Activated CD8-positive, alpha-beta memory T cell treated with anti-CD3 and anti-CD28 coated beads, Interleukin-2, amount 10 ng/mL, durations not matched to agents 7 days and 5 days (primary cell): ENCODE measurements around the gene CCDC60. TPM values are rescaled to one million over a fixed set of nuclear protein-coding genes. Genes with fewer than 3 reads are reported as not detected.

Source experiments
- ATAC-seq: fragments of 150-1000 bp; cut with Tn5 transposase; one replicate; pipeline ENCODE4 v1.10.0; 2021; ENCODE audit warnings: moderate library complexity
- CTCF ChIA-PET: fragments of 350-600 bp; sonication (Branson Sonifier 250); formaldehyde crosslinking; loops from one replicate; lab custom pipeline; 2021; ENCODE audit warnings: antibody characterized with exemption; lab: Charles Lee
- DNase-seq: peaks from one replicate; pipeline ENCODE4 v3.0.0-alpha.2; 2020
- H3K27ac Mint-ChIP-seq: one replicate; pipeline ENCODE4 v1.8.0; 2021; ENCODE audit warnings: mild to moderate bottlenecking, mixed read lengths
- H3K27me3 Mint-ChIP-seq: one replicate; pipeline ENCODE4 v1.8.0; 2021; ENCODE audit warnings: mixed read lengths
- H3K36me3 Mint-ChIP-seq: one replicate; pipeline ENCODE4 v1.8.0; 2021; ENCODE audit warnings: mild to moderate bottlenecking, mixed read lengths
- H3K4me1 Mint-ChIP-seq: one replicate; pipeline ENCODE4 v1.8.0; 2021; ENCODE audit warnings: mixed read lengths
- H3K4me3 Mint-ChIP-seq: one replicate; pipeline ENCODE4 v1.8.0; 2021; ENCODE audit warnings: mild to moderate bottlenecking, moderate library complexity, mixed read lengths
- H3K9me3 Mint-ChIP-seq: one replicate; pipeline ENCODE4 v1.8.0; 2022; ENCODE audit warnings: low read depth, mixed read lengths
- total RNA-seq, 2 experiments: library from RNA; stranded (reverse); gene quantifications; one replicate each; pipeline ENCODE4 v1.2.3, GENCODE V29; 2021

Gene CCDC60
- total RNA-seq, 2 experiments from 2014 or later: not detected

DNA sequence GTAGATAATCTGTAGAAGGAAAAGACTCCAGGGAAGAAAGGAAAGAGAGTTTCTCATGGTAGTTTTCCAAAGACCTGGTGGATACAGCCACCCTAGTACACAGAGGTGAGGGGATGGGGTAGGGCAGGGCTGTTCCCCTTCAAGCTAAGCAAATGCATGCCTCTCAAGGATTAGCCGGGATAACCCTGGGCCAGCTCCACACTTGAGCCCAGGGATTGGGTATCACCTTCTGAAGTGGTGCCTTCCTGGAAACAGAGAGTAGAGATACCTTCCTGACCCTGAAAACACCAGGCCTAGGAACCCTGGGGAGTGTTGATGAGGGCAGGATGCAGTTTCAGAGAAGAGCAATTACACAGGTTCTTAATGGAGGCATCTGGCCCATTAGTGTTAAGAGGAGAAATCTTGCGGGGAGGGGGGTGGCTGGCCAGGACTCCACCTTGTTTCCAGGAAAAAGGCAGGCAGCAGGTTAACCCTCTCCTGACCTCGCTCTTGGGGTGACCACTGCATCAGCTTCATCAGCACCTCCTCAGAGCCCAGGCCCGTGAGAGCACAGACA is 152.1 kb downstream of the CCDC60 start:
- Mint-ChIP-seq H3K9me3 (no peaks in the 10 kb centered on the region), H3K36me3 (no peaks in the 10 kb centered on the region), H3K4me1 (no peaks in the 10 kb centered on the region), H3K4me3 (no peak overlapping the region), H3K27ac (no peak overlapping the region), H3K27me3 (peaks cover 2% of the 10 kb centered on the region)
- no peak for ATAC-seq
- DNase-seq: no peak
- CTCF ChIA-PET: no interaction called here

DNA sequence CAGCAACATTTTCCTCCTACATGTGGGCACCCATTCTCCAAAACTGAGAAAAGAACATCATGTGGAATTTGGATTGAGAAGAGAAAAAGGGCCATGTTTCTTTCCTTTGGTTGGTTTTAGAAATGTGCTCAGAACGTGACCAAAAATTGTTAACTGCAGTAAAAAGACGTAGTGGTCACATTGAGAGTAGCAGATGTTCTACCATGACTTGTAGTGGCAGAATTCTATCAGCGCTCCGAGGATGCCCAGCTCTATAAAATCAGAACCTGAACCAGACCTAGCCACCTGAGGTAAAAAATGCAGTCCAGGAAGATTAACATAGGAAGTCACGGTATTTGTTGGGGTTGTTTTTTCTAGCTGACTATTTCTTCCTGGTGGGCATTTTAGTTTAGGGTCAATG is 157.3 kb downstream of the CCDC60 start:
- Mint-ChIP-seq H3K36me3 (no peaks in the 10 kb centered on the region), H3K9me3 (no peaks in the 10 kb centered on the region), H3K4me1 (no peaks in the 10 kb centered on the region), H3K4me3 (no peak overlapping the region), H3K27ac (no peak overlapping the region), H3K27me3 (peaks cover 8% of the 10 kb centered on the region)
- DNase-seq (no peak), ATAC-seq (no peak)
- CTCF ChIA-PET: no interaction called here

DNA sequence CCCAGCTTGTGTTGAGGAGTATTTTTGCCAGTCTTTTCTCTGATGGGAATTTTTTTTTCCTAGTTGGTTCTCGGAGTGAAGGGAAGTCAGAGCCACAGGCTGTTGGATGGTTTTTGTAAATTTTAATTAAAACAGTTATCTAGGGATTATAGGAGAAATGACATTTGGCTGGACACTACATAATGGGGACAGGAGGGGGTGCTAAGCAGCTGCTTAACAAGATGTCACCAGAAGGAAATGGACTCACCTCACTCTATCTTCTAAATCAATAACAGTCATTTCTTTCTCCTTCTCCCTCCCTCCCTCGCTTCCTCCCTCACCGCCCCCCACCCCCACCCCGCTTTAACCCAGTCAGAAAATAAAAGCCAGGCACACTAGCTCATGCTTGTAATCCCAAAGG is 165.7 kb downstream of the CCDC60 start:
- ATAC-seq: no peak
- H3K4me1 Mint-ChIP-seq: no peaks in the 10 kb centered on the region
- H3K27me3 Mint-ChIP-seq: peaks cover 17% of the 10 kb centered on the region
- CTCF ChIA-PET: no interaction called here
- no peaks in the 10 kb centered on the region for H3K36me3 Mint-ChIP-seq
- H3K27ac Mint-ChIP-seq: no peak overlapping the region
- H3K4me3 Mint-ChIP-seq: no peak overlapping the region
- H3K9me3 Mint-ChIP-seq: no peaks in the 10 kb centered on the region
- DNase-seq: no peak

DNA sequence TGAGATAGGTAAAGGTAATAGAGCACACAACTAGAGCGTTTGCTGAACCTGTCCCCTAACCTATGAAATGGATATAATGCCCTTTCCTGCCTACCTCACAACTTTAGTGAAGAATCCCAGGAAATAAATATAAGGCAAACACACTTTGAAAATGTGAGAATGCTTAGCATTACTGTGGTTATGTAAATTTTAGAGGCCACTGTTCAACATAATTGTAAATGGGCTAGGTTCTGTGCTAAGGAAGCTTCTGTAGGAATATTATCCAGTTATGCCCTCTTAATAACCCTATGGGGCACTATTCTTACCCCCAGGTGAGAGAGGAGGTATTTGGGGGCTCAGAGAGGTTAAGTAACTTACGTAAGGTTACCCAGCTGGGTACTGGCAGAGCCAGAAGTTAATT is 166.5 kb downstream of the CCDC60 start:
- H3K4me1 Mint-ChIP-seq: no peaks in the 10 kb centered on the region
- ATAC-seq: no peak
- no peak for DNase-seq
- H3K4me3 Mint-ChIP-seq: no peak overlapping the region
- H3K9me3 Mint-ChIP-seq: no peaks in the 10 kb centered on the region
- H3K36me3 Mint-ChIP-seq: no peaks in the 10 kb centered on the region
- CTCF ChIA-PET: no interaction called here
- H3K27ac Mint-ChIP-seq: no peak overlapping the region
- peaks cover 17% of the 10 kb centered on the region for H3K27me3 Mint-ChIP-seq

DNA sequence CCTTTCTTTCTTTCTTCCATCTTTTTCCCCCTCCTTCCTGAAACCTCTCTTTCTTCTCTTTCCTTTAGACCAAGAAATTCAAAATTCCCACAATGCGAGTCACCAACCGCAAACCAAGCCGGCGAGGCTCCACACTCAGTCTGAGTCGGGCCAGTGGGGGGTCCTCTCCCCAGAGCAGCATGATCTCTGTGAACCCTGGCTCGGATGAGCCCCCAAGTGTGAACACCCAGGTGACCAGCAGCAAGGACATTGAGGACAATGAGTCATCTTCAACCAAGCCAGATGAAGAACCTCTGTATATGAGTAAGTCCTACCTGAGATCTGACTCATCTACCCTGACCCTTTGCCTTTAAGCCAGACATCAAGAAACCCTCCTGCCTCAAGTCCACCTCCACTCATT is 170.5 kb downstream of the CCDC60 start:
- no peaks in the 10 kb centered on the region for H3K9me3 Mint-ChIP-seq
- H3K4me3 Mint-ChIP-seq: no peak overlapping the region
- no peak for DNase-seq
- H3K27ac Mint-ChIP-seq: no peak overlapping the region
- no peaks in the 10 kb centered on the region for H3K27me3 Mint-ChIP-seq
- CTCF ChIA-PET: interaction anchor here (1.0 kb wide), 1 partner anchor 60 kb away, joined by 3 read pairs; no protein-coding TSS in a partner anchor
- H3K36me3 Mint-ChIP-seq: no peaks in the 10 kb centered on the region
- no peaks in the 10 kb centered on the region for H3K4me1 Mint-ChIP-seq
- no peak for ATAC-seq

DNA sequence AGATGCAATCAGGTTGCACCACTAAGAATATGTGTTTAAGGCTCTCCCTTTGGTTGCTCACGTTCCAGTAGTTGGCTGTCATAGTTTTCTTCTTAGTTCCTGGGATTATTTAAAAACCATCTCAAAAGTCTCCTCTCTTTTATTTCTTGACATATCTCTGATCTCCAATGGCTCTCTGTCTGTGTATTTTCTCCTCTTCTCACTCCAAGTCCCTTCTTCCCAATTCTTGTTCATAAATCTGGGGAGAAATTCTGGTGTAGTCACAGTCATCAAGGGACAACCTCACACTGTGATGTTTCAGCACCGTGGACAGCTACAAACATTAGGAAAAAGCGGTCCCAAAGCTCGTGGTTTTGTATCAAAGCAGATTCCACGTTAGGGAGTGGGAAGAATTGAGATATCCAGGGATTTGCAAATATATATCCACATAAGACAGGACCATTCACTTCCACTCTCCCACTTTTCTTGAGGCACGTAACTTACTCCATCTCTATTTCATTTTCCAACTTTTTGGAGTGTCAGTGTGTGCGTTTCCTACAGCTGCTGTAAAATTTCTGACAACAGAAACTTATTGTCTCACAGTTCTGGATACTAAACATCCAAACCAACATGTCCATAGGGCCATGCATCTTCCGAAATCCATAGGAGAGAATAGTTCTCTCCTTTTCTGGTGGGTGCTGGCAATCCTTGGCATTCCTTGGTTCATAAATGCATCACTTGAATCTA is 178.4 kb downstream of the CCDC60 start:
- ATAC-seq: no peak
- Mint-ChIP-seq H3K4me3 (no peak overlapping the region), H3K4me1 (no peaks in the 10 kb centered on the region), H3K27ac (no peak overlapping the region), H3K36me3 (no peaks in the 10 kb centered on the region), H3K9me3 (no peaks in the 10 kb centered on the region), H3K27me3 (no peaks in the 10 kb centered on the region)
- no peak for DNase-seq
- CTCF ChIA-PET: no interaction called here

DNA sequence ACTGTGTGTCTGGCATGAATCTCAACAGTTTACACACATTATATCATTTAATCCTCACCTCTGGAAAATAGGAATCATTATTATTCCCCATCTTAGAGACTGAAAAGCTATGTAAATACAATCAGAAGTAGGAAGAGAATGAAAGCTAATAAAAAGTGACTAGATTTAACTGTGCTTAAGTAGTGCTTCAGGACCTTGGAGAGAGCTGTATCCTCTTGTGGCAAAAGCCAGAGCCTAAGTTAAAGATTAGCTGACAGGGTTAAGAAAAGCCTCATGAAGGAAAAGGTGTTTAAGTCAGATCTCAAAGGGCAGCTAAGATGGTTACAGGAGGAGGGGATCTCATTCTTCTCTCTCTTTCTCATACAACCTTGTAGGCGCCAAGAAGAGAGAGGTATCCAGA is 193.7 kb downstream of the CCDC60 start:
- CTCF ChIA-PET: no interaction called here
- no peak for DNase-seq
- ATAC-seq: no peak
- no peak overlapping the region for H3K27ac Mint-ChIP-seq
- H3K9me3 Mint-ChIP-seq: no peaks in the 10 kb centered on the region
- H3K27me3 Mint-ChIP-seq: no peaks in the 10 kb centered on the region
- no peak overlapping the region for H3K4me3 Mint-ChIP-seq
- no peaks in the 10 kb centered on the region for H3K36me3 Mint-ChIP-seq
- H3K4me1 Mint-ChIP-seq: no peaks in the 10 kb centered on the region

DNA sequence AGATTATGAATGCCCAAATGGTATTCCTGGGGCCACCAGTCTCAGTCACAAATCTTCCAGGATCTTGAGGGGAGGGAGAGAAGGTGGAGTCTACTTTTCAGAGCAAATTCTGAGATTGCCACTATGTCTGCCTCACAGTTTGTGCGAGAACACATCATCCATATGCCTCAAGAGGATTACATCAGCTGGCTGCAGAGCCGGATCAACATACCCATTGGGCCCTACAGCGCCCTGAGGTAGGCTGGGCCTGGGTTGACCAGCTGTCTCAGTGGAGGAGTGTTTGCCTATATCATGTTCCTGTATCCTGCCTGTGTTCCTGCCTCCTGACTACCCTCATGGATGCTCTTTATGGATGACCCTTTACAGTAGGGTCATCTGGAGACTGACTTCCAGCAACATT is 205.9 kb downstream of the CCDC60 start:
- Mint-ChIP-seq H3K27ac (no peak overlapping the region), H3K27me3 (peaks cover 15% of the 10 kb centered on the region), H3K4me1 (no peaks in the 10 kb centered on the region), H3K9me3 (peaks cover 3% of the 10 kb centered on the region), H3K36me3 (no peaks in the 10 kb centered on the region), H3K4me3 (no peak overlapping the region)
- DNase-seq (no peak), ATAC-seq (no peak)
- CTCF ChIA-PET: interaction anchor here (1.6 kb wide), 1 partner anchor 96 kb away, joined by 6 read pairs; no protein-coding TSS in a partner anchor

DNA sequence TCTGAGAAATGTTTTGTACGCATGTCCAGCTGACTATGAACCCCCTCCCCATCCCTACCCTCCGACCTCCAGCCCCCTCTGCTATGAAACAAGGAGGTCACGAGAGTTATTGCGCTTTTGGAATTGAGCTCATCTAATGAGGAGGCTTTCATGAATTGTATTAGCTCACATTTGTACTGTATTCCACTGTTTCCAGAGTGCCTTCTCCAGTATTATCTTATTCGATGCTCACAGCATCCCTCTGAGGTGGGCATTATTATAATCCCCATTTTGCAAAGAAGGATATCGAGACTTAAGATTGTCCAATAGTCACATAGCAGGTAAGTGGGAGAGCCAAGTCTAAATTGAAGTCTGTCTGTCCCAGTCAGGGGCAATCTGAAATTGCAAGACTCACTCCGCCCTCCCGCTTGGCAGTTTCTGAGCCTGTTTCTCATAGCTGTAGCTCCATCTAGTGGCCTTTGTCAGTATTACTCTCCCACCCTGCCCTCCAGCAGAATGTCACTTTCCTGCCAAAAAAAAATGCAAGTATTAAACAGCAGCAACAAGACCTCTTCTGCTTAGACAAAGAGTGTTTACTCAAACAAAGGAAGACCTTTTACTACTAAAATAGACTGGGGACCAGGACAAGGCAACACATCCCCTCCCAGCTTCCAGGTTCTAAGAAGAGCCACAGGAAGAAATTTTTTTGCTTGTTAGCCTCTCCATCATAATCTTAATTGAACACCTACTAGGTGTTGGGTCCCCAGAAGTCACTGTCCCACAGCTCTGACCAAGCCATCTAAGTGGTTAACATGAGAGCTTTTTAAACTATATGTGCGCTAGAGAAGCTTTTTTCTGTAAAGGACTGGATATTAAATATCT is 210.5 kb downstream of the CCDC60 start:
- CTCF ChIA-PET: interaction anchor here (0.8 to 5.8 kb wide), 12 partner anchors 16 to 1167 kb away, joined by 3 to 48 read pairs (median 3); partner anchors contain the start of gene PRKAB1
- Mint-ChIP-seq H3K9me3 (no peaks in the 10 kb centered on the region), H3K4me1 (no peaks in the 10 kb centered on the region), H3K36me3 (no peaks in the 10 kb centered on the region), H3K27me3 (peaks cover 15% of the 10 kb centered on the region), H3K27ac (no peak overlapping the region), H3K4me3 (no peak overlapping the region)
- peak; percentile 51 for ATAC-seq
- DNase-seq: peak; percentile 63

DNA sequence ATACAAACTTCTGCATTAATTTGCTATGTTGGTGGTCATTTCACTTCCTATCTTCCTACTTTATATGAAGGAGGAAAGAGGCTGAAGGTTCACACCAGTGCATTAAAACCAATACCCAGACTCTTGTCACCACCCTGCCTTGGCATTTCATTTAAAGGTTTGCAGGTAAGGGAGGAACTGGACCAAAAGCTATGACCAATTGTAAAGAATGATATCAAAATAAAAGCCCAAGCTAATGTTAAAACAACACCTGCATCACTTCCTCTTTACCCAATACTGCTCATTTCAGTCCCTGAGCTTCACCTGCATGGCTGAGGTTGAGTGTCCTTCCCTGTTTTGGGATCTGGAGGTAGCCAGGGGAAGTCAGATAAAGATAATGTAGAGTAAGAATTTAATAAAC is 211.8 kb downstream of the CCDC60 start:
- Mint-ChIP-seq H3K36me3 (no peaks in the 10 kb centered on the region), H3K4me3 (no peak overlapping the region), H3K9me3 (no peaks in the 10 kb centered on the region), H3K27ac (no peak overlapping the region), H3K4me1 (no peaks in the 10 kb centered on the region), H3K27me3 (peaks cover 19% of the 10 kb centered on the region)
- CTCF ChIA-PET: interaction anchor here (1.4 to 5.8 kb wide), 2 partner anchors 15 to 103 kb away, joined by 4 to 48 read pairs; no protein-coding TSS in a partner anchor
- no peak for ATAC-seq
- DNase-seq: no peak

DNA sequence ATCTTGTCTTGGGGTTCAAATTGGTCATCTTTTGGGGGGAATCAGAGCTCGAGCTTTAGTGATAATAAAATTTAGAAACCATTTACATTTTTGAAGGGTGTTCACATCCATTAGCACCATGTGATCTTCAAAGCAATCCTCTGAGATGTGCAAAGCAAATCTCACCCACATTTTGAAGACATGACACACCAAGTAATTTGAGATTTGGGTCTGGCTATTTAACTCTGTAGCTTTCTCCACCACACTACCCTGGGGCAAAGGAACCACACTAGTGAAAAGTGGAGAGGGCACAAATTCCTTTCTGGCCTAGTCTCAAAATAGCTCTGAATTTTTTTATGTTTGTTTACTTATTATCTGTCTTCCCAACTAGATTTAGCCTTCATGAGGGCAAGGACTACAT is 212.5 kb downstream of the CCDC60 start:
- Mint-ChIP-seq H3K9me3 (no peaks in the 10 kb centered on the region), H3K4me3 (no peak overlapping the region), H3K36me3 (no peaks in the 10 kb centered on the region), H3K27me3 (peaks cover 24% of the 10 kb centered on the region), H3K4me1 (no peaks in the 10 kb centered on the region), H3K27ac (no peak overlapping the region)
- ATAC-seq: no peak
- no peak for DNase-seq
- CTCF ChIA-PET: interaction anchor here (5.8 kb wide), 1 partner anchor 104 kb away, joined by 48 read pairs; no protein-coding TSS in a partner anchor

DNA sequence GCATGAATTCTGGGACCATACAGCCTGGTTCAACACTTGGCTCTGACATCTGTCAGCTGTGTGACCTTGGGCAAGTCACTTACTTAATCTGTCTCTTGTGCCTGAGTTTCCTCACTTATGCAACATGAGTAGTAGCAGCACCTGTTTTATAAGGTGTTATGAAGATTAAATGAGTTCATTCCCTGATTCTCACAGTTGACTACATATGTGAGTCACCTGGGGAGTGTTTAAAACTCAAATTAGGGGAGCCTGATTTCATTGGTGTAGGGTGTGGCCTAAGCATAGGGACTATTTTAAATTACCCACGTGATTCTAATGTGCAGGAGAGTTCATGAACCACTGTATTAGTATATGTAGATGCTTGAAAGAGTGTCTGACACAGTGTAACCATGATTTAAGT is 222.3 kb downstream of the CCDC60 start:
- Mint-ChIP-seq H3K27me3 (peaks cover 11% of the 10 kb centered on the region), H3K9me3 (no peaks in the 10 kb centered on the region), H3K4me3 (no peak overlapping the region), H3K36me3 (no peaks in the 10 kb centered on the region), H3K27ac (no peak overlapping the region), H3K4me1 (no peaks in the 10 kb centered on the region)
- ATAC-seq (no peak), DNase-seq (no peak)
- CTCF ChIA-PET: no interaction called here

DNA sequence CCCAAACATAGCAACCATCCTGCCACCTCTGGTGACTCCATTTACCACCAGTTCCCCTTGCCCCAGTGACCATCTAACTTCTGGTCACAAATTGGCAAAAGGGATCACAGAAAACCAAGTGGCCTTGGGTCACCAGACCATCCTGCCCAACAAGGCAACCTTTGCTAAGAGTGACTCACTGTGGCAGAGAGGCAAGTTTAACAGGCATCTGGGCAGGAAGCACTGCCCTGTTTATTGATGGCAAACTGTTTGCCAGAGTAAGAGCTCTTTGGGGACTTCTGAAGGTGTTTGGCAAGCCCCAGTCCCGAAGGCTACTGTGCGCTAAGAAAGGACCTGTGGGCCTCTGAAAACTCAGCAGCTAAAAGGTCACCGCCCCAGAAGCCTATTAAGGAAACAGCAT is 230.9 kb downstream of the CCDC60 start:
- Mint-ChIP-seq H3K4me3 (no peak overlapping the region), H3K27ac (no peak overlapping the region), H3K9me3 (no peaks in the 10 kb centered on the region), H3K36me3 (no peaks in the 10 kb centered on the region), H3K4me1 (no peaks in the 10 kb centered on the region), H3K27me3 (no peaks in the 10 kb centered on the region)
- CTCF ChIA-PET: no interaction called here
- DNase-seq (no peak), ATAC-seq (no peak)
